Measurements from ENCODE around the gene RANBP3. TPM values are rescaled to one million over a fixed set of nuclear protein-coding genes. Genes with fewer than 3 reads are reported as not detected.

Gene RANBP3
- polyA plus RNA-seq, 10 donors: 38.4 to 50.4 (median 46.4) TPM

DNA sequence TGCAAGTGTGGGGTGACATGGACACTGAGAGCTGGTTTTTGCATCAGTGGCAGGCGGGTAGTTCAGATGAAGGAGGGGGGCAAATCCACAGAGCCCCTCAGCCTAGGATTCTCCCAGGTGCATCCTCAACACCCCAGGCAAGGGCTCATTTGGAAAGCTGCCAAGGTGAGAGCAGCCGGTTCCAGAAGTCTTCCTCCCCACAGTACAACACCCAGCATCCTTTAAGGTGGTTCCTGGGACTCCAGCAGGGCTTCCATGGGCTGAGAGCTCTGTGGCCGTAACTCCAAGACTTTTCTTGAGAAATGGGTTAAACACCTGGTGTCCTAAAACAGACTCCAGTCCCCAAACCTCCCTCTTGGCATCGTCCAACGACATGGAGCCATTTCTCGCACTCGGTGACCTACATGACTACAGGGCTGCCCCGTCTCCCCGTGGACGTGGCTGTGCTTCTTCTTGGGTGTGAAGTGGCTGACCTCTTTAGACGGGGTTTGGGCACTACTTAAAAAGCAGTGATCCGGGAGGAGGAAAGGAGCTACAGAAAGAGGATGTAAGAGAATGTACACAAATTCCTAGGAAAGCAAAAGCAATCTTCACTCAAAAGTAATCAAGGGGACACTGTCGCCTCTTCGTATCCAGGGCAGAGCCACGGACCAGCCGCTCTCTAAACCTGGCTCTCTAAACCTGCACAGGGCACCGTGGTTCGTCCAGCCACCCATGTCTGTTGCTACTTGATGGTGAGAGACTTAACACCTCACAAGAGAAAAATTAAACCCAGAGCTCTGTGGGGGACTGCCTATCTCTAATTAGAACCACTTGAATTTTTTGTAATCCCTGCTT, 25.5 kb downstream of the RANBP3 start:
- peak in 1 of 3 donors; percentile 28 for DNase-seq

GRCh38 chr19:5951338-5951861, 26.5 kb downstream of the RANBP3 start:
- DNase-seq: peak in 1 of 3 donors; percentile 35

DNA sequence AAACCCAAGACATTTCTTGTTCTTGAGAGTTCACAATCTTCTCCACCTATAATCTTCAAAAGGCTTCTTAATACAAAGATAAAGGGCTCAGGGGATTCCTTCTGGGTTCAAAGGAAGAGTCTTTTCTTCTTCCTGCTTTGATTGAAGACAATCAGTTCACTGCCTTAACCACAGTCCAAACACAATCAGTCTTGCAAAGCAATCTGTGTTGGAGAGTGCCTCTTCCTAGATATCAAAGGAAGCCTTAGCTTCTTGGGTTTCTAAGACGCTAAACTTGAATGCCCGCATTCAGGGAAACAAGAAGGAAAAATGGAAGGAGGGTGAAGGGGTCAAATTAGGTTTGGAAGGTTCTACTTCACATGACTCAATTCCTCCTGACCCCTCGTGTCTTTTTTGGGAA, 27.2 kb downstream of the RANBP3 start:
- DNase-seq: no peak

GRCh38 chr19:5949792-5950305, 28.1 kb downstream of the RANBP3 start:
- DNase-seq: no peak

DNA sequence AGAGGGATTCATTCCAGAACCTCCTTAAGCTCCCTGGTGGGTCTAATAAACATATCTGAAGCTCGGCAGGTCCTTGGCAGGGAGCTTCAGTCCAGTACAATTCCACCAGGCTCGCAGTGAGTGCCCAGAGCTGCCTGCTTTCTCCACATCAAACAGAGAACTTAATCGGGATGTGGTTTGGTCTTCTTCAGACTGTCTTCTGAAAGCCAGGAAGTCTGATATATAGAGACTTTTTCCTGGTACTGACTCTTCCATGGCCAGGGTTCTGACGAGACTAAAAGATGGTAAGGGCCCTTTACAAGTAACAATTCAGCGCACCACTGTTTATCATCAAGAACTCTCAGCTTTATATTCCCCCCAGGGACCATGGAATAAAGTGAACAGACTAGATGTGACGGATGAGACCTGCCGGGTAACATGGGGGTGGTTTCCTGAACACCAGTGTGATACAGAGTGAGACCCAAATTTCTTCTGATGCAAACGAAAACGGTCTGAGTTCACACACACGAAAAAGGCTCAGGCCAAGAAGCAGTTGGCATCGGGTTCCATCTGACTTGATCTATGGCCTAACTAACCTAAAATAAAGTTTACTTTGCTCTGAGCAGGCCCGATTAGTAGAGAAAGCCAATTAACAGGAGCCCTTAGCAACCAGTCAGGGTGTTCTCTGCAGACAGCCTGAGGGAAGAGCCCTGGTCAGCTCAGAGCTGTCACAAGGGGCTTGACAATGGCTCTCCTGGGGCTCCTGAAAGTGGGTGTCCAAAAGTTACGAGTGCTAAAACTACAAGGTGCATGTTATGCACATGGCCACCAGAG, 29.0 kb downstream of the RANBP3 start:
- DNase-seq: no peak

GRCh38 chr19:5947435-5947834, 30.5 kb downstream of the RANBP3 start:
- peak in 1 of 3 donors; percentile 78 for DNase-seq

DNA sequence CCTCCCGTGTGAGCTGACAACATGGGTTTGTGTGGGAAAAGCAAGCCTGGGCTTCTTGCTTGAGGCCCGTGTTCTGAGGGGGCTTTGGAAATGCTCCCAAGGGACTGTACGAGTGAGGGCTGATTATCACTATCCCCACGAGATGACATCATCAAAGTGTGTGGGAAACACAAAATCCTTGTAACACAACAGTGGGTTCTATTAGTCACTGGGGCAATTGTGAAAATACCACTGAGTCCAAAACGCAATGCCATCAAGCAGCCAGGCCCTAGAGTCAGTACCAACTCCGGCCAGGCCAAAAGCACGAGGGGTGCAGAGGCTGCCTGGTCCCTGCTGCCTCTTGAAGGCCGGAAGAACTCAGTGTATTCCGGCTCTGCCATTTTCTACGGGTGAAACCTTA, 34.3 kb downstream of the RANBP3 start:
- no peak for DNase-seq

DNA sequence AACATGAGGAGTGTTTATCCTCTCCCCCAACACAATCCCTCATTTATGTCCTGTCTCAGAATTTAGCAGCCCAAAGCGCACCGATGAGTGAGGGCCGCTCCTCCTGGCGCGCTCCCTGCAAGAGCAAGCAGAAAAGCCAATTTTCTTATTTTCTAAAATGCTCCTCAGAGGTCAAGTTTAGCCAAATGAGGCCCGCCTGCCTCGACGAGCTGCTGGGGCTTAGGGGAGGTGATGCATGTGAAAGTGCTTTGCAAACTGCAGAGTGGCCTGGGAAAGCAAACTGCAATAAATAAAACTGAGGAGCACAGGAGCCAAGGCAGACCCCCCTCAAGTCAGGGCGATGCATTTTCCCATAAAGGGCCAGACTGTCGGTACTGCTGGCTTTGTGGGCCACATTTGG, 34.9 kb downstream of the RANBP3 start:
- DNase-seq: peak; percentile 42 to 88 (median 58)

- no peak for DNase-seq
Measured at GRCh38 chr19:5941673-5942072, 36.3 kb downstream of the RANBP3 start.

- DNase-seq: no peak
Measured at GRCh38 chr19:5940260-5941208, 37.4 kb downstream of the RANBP3 start.

DNA sequence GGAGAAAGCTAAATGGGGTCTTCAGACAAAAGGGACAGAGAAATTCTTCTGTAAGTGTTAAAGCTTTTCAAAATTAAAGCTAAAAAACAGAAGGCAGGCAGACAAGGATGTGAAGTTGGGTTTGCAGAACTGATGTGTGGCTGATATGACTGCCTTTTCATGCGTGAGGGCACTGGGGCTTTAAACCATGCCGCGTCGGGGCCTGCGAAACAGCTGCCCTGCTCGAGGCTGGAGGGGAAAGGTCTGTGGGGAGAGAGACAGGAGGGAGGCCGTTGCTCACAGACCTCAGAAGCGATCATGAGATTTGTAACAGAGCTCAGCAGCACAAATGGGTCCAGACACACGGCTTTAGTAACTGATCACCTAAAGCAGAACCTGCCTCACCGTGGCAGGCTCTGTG, 40.4 kb downstream of the RANBP3 start:
- no peak for DNase-seq

- no peak for DNase-seq
Measured at GRCh38 chr19:5936292-5936592, 41.7 kb downstream of the RANBP3 start.

DNA sequence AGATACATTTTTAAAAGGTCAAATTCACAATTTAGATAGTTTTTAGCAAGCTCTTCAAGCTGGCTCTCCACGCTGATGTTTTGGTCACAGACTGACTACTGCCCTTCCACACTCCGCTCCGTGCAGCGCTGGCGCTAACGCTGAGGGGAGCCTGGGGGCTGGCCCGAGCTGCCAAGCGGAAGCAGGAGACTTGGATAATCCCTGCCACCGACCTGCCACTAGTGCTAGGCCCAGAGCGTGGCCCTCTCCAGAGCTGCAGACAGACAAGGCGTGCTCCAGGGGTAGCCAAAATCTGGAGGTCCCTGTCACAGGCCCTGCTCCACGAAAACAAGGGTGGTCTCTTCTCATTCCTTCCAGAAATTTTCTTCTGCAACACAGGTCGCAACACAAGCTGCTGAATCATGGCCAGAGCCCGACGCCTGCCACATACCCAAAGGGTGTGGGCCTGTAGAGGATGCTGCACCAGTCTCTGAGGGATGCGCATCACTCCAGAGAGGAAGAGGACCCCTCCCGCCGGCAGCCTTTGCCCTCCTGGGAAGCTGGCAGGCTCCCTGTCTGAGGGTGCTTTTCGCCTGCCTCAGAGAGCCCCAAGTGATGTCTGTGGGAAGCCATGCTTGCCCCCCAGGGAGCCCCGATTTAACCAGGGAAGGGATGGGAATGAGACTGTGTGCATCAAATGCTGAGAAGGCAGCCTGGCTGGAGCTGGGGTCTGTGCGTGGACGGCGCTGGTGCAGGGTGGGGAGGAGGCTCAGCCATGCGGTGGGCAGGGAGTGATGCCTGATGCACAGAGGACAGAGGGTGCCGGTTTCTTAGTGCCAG, 42.3 kb downstream of the RANBP3 start:
- no peak for DNase-seq

DNA sequence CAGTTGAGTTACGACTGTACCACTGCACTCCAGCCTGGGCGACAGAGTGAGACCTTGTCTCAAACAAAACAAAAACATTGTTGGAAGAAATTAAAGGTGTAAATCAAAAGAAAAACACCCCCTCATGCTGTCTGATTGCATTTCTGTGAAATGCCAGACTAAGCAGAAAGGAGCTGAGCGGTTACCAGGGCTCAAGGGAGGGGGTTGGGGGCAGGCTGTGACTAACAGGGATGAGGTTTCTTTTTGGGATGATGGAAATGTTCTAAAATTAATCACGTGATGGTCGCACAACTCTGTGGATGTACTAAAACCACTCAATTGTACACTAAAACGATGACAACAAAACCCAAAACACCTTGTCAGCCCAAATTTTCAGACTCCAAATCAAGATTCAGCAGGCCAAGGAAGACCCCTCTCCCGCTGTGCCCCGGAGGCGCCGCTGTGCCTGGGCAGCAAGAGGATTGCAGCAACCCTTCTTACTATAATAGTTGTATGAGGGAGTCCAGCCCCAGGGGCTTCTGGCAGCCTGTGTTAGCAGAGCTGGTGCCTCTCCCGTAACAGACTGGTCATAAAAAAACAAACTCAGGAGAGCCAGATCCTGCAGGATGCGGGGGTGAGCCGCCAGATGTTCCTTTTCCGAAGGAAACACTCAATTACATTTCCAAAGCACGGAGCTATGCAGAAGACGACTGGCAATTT, 43.0 kb downstream of the RANBP3 start:
- DNase-seq: peak in 2 of 3 donors; percentile 65 to 86

GRCh38 chr19:5934069-5934401, 43.9 kb downstream of the RANBP3 start:
- no peak for DNase-seq

DNA sequence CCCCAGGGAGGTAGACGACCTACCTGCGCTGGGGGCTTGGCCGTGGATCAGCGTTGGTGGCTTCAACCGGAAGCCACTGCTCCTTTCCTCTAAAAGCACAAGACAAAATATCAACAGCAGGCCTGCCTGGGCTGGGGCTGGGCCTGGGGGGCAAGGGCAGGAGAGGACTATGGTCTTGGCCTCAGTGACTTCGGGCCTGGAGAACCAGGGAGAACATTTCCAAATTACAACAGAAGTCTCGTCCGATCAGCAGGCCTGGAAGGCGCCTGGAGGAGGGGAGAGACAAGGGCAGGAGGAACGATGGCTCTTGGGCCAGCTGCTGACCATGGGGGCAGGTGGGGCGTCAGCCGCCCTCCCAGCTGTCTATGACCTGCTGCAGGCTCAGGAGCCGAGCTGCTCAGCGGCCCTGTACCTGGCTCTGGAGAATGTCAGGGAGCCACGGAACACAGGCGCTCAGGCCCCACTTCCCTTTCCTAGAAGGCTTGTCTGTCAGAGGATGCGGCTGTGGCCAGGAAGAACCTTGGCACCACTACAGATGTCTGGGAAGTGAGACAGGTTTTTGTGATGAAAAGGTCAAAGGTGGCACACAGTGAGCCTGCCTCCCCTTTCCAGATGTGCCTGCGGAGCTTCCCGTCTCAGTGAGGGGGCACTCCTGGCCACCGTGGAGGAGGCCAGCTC, 44.4 kb downstream of the RANBP3 start:
- DNase-seq: no peak

GRCh38 chr19:5932609-5933262, 45.2 kb downstream of the RANBP3 start:
- DNase-seq: no peak

DNA sequence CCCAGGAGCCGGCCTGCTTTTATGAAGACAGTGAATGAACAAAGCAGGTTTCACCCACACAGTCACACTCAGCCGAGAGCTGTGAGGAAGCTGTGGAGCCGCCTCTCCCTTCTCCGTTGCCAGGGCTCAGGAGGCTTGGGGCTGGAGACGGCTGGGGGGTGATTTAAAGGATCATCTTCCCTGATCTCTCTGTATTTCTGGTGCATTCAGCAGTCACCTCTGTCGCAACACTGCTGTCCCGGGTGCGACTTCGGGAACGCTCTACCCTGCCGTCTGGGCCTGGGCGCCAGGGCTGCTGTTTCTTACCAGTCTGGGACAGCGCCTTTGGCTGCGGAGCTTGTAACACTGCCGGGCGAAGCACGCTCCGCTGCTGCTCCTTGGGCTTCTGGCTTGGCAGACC, 45.8 kb downstream of the RANBP3 start:
- DNase-seq: no peak

GRCh38 chr19:5931251-5931650, 46.7 kb downstream of the RANBP3 start:
- no peak for DNase-seq

All from muscle of back (tissue), 11 donors.